IMR-90 (cell line): ENCODE results near the gene LAMA4. TPM values are rescaled to one million over a fixed set of nuclear protein-coding genes. Genes with fewer than 3 reads are reported as not detected.

Experiments used
- microRNA-seq, 2 experiments: library from miRNA; stranded (forward) in 1 of 2; unstranded in 1 of 2; fragments of 10-50 nt in 1 of 2; fragments of <30 nt in 1 of 2; gene quantifications in 1 of 2; microRNA quantifications in 1 of 2; one replicate each; pipeline versions ENCODE3 to v1.1.0; 2013 to 2020; ENCODE audit not compliant: insufficient read depth in 1 of 2, insufficient read length in 1 of 2, unreplicated experiment in 1 of 2
- polyA plus RNA-seq, 3 experiments: library from polyadenylated mRNA; depleted of rRNA; stranded (reverse); fragments of >200 nt; gene quantifications; 2 replicates each; pipeline ENCODE4 v1.2.3, GENCODE V29; 2012; ENCODE audit warnings: low replicate concordance in 1 of 3
- small RNA-seq, 5 experiments: library from RNA; depleted of rRNA; stranded (forward); fragments of <200 nt; gene quantifications; one replicate each; pipeline ENCODE3, GENCODE V24; 2012
- total RNA-seq: library from RNA; depleted of rRNA; stranded (reverse); fragments of >200 nt; gene quantifications from 2 replicates; pipeline ENCODE4 v1.2.3, GENCODE V29; 2012; rRNA removed

Gene LAMA4
- total and polyA plus RNA-seq, 2 of the 4 experiments (the other 2 are of a cell fraction), result 33.9 to 35.8 TPM

Small RNAs within 50 kb of the gene (microRNA-seq; reads per million reads assigned to microRNA genes)
- not detected for gene RNU6-1226P (ENCODE audit: insufficient read depth, insufficient read length)

Small RNAs within 50 kb of the gene (small RNA-seq; reads per million reads assigned to genes)
- gene RNU6-1226P, result 0 to 0.15 (median 0) reads per million in 5 experiments

Other genes with a start within 250 kb of the LAMA4 start
- not detected in 2 replicates for gene CCN6, start 200.5 kb downstream of the LAMA4 start, total RNA-seq
- not detected in 2 replicates for gene CCN6, start 200.5 kb downstream of the LAMA4 start, polyA plus RNA-seq (2012; rRNA removed)
- 8.6 and 10.0 TPM in 2 replicates for gene TUBE1, start 167.1 kb downstream of the LAMA4 start, total RNA-seq
- 6.5 and 7.9 TPM in 2 replicates for gene TUBE1, start 167.1 kb downstream of the LAMA4 start, polyA plus RNA-seq (2012; rRNA removed)
- gene FAM229B, start 167.0 kb downstream of the LAMA4 start, total RNA-seq, result 8.6 and 11.4 TPM in 2 replicates
- 23.2 and 25.6 TPM in 2 replicates for gene FAM229B, start 167.0 kb downstream of the LAMA4 start, polyA plus RNA-seq (2012; rRNA removed)
- not detected in 2 replicates for gene RFPL4B, start 92.8 kb upstream of the LAMA4 start, total RNA-seq
- not detected in 2 replicates for gene RFPL4B, start 92.8 kb upstream of the LAMA4 start, polyA plus RNA-seq (2012; rRNA removed)